A673 (cell line): Measurements from ENCODE around the gene UBL7. TPM values are rescaled to one million over a fixed set of nuclear protein-coding genes. Genes with fewer than 3 reads are reported as not detected.

Source experiments
- BruUV-seq: library from RNA; stranded (reverse); fragments of 400-500 nt; replicated peaks from 2 replicates; lab custom pipeline; 2021; lab: Mats Ljungman, UMichigan
- CTCF ChIA-PET: fragments of 300-600 bp; sonication (Branson Sonifier 250); formaldehyde crosslinking; loops from one replicate; lab custom pipeline; 2022; ENCODE audit warnings: antibody characterized with exemption; lab: Charles Lee
- POLR2A ChIA-PET: fragments of 300-600 bp; sonication (Branson Sonifier 250); formaldehyde crosslinking; loops from one replicate; lab custom pipeline; 2022; ENCODE audit warnings: antibody characterized with exemption; ENCODE audit not compliant: low non-redundant PET; lab: Charles Lee
- DNase-seq: peaks from one replicate; pipeline ENCODE4 v3.0.0-alpha.2; 2015; ENCODE audit warnings: low spot score
- H3K27ac ChIP-seq: fragments of 200-600 bp; sonication (generic); 2 replicates; pipeline ENCODE4 v1.5.1; 2016; ENCODE audit warnings: mixed run types, low read depth, mild to moderate bottlenecking, mixed read lengths, antibody characterized with exemption, low read length; ENCODE audit not compliant: poor library complexity, severe bottlenecking
- H3K27me3 ChIP-seq: fragments of 200-600 bp; sonication (generic); replicated peaks from 2 replicates; pipeline ENCODE4 v1.6.1; 2017; ENCODE audit warnings: mixed run types, low read depth, mild to moderate bottlenecking, mixed read lengths, antibody characterized with exemption, low read length; ENCODE audit not compliant: insufficient read depth, poor library complexity
- H3K36me3 ChIP-seq: fragments of 200-600 bp; sonication (generic); 2 replicates; pipeline ENCODE4 v1.6.1; 2016; ENCODE audit warnings: mixed run types, mild to moderate bottlenecking, mixed read lengths, antibody characterized with exemption, low read length; ENCODE audit not compliant: insufficient read depth, poor library complexity, severe bottlenecking
- H3K4me1 ChIP-seq: fragments of 200-600 bp; sonication (generic); 2 replicates; pipeline ENCODE4 v1.6.1; 2017; ENCODE audit warnings: mixed run types, mild to moderate bottlenecking, mixed read lengths, antibody characterized with exemption, low read length; ENCODE audit not compliant: insufficient read depth, poor library complexity, severe bottlenecking
- H3K4me3 ChIP-seq: fragments of 200-600 bp; sonication (generic); 2 replicates; pipeline ENCODE4 v1.5.1; 2016; ENCODE audit warnings: low read depth, mixed run types, mild to moderate bottlenecking, mixed read lengths, low read length; ENCODE audit not compliant: poor library complexity, severe bottlenecking
- H3K9me3 ChIP-seq: fragments of 200-600 bp; sonication (generic); 2 replicates; pipeline ENCODE4 v1.6.1; 2016; ENCODE audit warnings: mixed run types, low read depth, mild to moderate bottlenecking, mixed read lengths, antibody characterized with exemption, low read length; ENCODE audit not compliant: poor library complexity, severe bottlenecking
- CTCF ChIP-seq: fragments of 300-800, 200-600 bp; sonication (generic); conservative IDR thresholded peaks from 2 replicates; pipeline ENCODE4 v1.5.1; 2017; ENCODE audit warnings: low read depth, mild to moderate bottlenecking, antibody characterized with exemption, low read length, moderate library complexity, mixed read lengths
- EZH2 ChIP-seq: fragments of 200-600 bp; sonication (generic); IDR thresholded peaks from 2 replicates; pipeline ENCODE4 v1.6.1; 2017; ENCODE audit warnings: borderline replicate concordance, low read depth, mild to moderate bottlenecking, mixed read lengths, antibody characterized with exemption, low read length; ENCODE audit not compliant: poor library complexity, severe bottlenecking
- intact Hi-C: fragments of 100-400 bp; cut with micrococcal nuclease; formaldehyde crosslinking; loops from one replicate; pipeline ENCODE4 v1.10.0; 2022; ENCODE audit not compliant: unreplicated experiment
- total RNA-seq: library from RNA; stranded (reverse); gene quantifications from 2 replicates; pipeline ENCODE4 v1.2.3, GENCODE V29; 2021

Gene UBL7
- total RNA-seq, 1 experiment from 2014 or later: 72.5 TPM

- Histone ChIP-seq H3K36me3 (peaks cover 6% of the 10 kb centered on the region), H3K27ac (no peak overlapping the region), H3K27me3 (no peaks in the 10 kb centered on the region), H3K9me3 (no peaks in the 10 kb centered on the region), H3K4me1 (no peaks in the 10 kb centered on the region), H3K4me3 (no peak overlapping the region)
- ChIA-PET CTCF (no interaction called here), POLR2A (no interaction called here)
- no peak for TF ChIP-seq EZH2
- no TSS peak for BruUV-seq
- intact Hi-C loops: no loop called here
- no peak for DNase-seq
Measured at GRCh38 chr15:74464897-74465296, 3.9 kb upstream of the UBL7 start.

GRCh38 chr15:74464216-74464615 is 3.3 kb upstream of the UBL7 start:
- TF ChIP-seq EZH2 (no peak), CTCF (no peak)
- intact Hi-C loops: no loop called here
- ChIA-PET POLR2A (no interaction called here), CTCF (no interaction called here)
- Histone ChIP-seq H3K27me3 (no peaks in the 10 kb centered on the region), H3K4me3 (no peak overlapping the region), H3K36me3 (peaks cover 6% of the 10 kb centered on the region), H3K27ac (no peak overlapping the region), H3K9me3 (no peaks in the 10 kb centered on the region), H3K4me1 (no peaks in the 10 kb centered on the region)
- no peak for DNase-seq
- BruUV-seq: no TSS peak

GRCh38 chr15:74463634-74464033 is 2.7 kb upstream of the UBL7 start:
- DNase-seq: no peak
- Histone ChIP-seq H3K27ac (no peak overlapping the region), H3K4me3 (no peak overlapping the region), H3K4me1 (no peaks in the 10 kb centered on the region), H3K9me3 (no peaks in the 10 kb centered on the region), H3K27me3 (no peaks in the 10 kb centered on the region), H3K36me3 (peaks cover 6% of the 10 kb centered on the region)
- ChIA-PET CTCF (no interaction called here), POLR2A (no interaction called here)
- no TSS peak for BruUV-seq
- intact Hi-C loops: no loop called here
- TF ChIP-seq EZH2: no peak
- no peak for TF ChIP-seq CTCF

DNA sequence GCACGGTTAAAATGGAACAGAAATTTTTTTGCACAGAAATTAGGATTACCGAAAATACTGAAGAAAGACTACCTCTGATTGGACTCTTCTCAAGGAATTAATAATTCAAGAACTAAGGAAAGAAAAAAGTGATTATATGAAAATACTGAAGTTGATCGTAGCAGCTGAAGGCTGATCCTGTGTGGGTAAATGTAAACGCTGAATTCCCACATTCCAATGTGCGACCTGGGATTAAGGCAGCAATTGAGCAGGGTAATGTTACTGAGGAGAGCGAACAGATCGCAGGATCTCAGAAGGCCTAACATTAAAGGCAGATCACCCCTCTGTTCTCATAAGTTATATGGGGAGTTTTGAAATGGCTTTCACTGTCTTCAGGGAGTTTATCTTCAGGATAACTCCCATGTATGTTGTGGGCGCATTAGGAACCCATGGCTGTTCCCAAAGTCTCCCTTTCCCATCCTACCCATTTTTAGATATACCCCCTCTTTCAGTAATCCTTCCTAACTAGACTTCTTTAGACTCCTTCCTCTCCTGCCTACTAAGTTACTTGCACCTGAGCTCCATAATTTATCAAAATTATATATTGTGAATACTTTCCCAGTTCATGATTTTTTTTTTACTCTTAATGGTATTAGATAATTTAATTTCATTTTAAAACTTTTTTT is 1.0 kb upstream of the UBL7 start:
- no peaks in the 10 kb centered on the region for H3K9me3 ChIP-seq
- no peaks in the 10 kb centered on the region for H3K4me1 ChIP-seq
- peaks cover 6% of the 10 kb centered on the region for H3K36me3 ChIP-seq
- ChIA-PET POLR2A (no interaction called here), CTCF (no interaction called here)
- DNase-seq: peak; percentile 27
- TF ChIP-seq CTCF (no peak), EZH2 (no peak)
- peak overlapping the region; percentile 76 for H3K4me3 ChIP-seq
- no peaks in the 10 kb centered on the region for H3K27me3 ChIP-seq
- no TSS peak for BruUV-seq
- intact Hi-C loops: no loop called here
- peak overlapping the region; percentile 89 for H3K27ac ChIP-seq
